ENCODE results near the gene TMEFF1.

- no peak for TF ChIP-seq CTCF (IDR thresholded peaks at IDR 0.05)
- no peak for TF ChIP-seq POLR2A (IDR thresholded peaks at IDR 0.05)
- no peak for TF ChIP-seq EP300 (IDR thresholded peaks at IDR 0.05)
- TF ChIP-seq POLR2AphosphoS5 (IDR thresholded peaks at IDR 0.05) = no peak
Measured at GRCh38 chr9:100473276-100474081, 530 bp downstream of the TMEFF1 start.

Measured in gastroesophageal sphincter (tissue), 3 donors.